Motor neuron (in vitro differentiated cells): Measurements from ENCODE around the gene RC3H1. TPM values are rescaled to one million over a fixed set of nuclear protein-coding genes. Genes with fewer than 3 reads are reported as not detected.
"Not testable (repeated sequence)": the region's sequence is repeated elsewhere in the genome, so short reads cannot be mapped to it uniquely, and the experiment has no call there.

Experiments used
- ATAC-seq, 8 experiments: fragments of 200-7000 bp; cut with Tn5 transposase; replicated peaks in 6 of 8; 2 replicates each; pipeline ENCODE4 v1.8.0; 2021; ENCODE audit warnings: mild to moderate bottlenecking in 8 of 8, moderate library complexity in 8 of 8
- H3K27ac ChIP-seq, 2 donors: fragments of 250-450 bp; sonication (Bioruptor Pico); 2 replicates each; pipeline ENCODE4 v1.9.0; 2021; ENCODE audit warnings: antibody characterized with exemption in 2 of 2, mild to moderate bottlenecking in 2 of 2, moderate library complexity in 1 of 2
- H3K4me1 ChIP-seq, 2 donors: fragments of 250-450 bp; sonication (Bioruptor Pico); replicated peaks in 1 of 2; 2 replicates each; pipeline ENCODE4 v1.6.1; 2021; ENCODE audit warnings: antibody characterized with exemption in 2 of 2, mild to moderate bottlenecking in 2 of 2, moderate library complexity in 1 of 2
- H3K4me3 ChIP-seq, 5 donors: fragments of 250-450 bp; sonication (Bioruptor Pico); 2 replicates each; pipeline ENCODE4 v1.9.0; 2021; ENCODE audit warnings: antibody characterized with exemption in 5 of 5, mild to moderate bottlenecking in 5 of 5, moderate library complexity in 4 of 5
- WGBS, 10 experiments: fragments of 450-650 bp; shearing (Covaris generic); methylation state at CpG; one replicate each; pipeline ENCODE4 v1.0.0; 2022; 5-methylcytosine and 5-hydroxymethylcytosine counted together
- in situ Hi-C, 9 experiments: fragments of 400-800 bp; cut with MboI; loops; one replicate each; pipeline ENCODE4 v1.15.0; 2021; ENCODE audit warnings: low sequenced_read_pairs in 9 of 9, low pct_unique_long_range_greater_than_20kb in 2 of 9; ENCODE audit not compliant: unreplicated experiment in 9 of 9
- total RNA-seq, 8 experiments: library from RNA; unstranded; fragments of 300-600 nt; gene quantifications; 2 replicates each; pipeline versions ENCODE4 v1.2.3 to v1.2.4, GENCODE V29; 2022

Gene RC3H1
- 10 to 100 TPM; 18.9 to 30.0 (median 25.0) TPM for total RNA-seq

- H3K4me3 ChIP-seq, result peak within 1 kb of the TSS; percentile 54 to 97 (median 74)
- H3K27ac ChIP-seq, result peak within 1 kb of the TSS; percentile 77 to 86
- peak; percentile 84 to 93 (median 90) for ATAC-seq
- peaks cover 22 to 38% of the 10 kb centered on the region in 2 donors for H3K4me1 ChIP-seq
- 1 to 34% (median 8%) methylated on average over 1 to 31 of the region's 78 CpGs; no CpG with 5 or more reads in 2 of the 10 experiments for WGBS, 10 experiments
- in situ Hi-C loops, result no loop called here
These were observed at the start of gene RC3H1 for GRCh38 chr1:174022080-174022975. Gene RC3H1 (minus strand): TSS chr1:174022357. CDS start chr1:173992985, 29,372 bp downstream.

GRCh38 chr1:174070614-174071013 lies 48.5 kb upstream of the RC3H1 start:
- Histone ChIP-seq H3K4me3 (no peak overlapping the region), H3K4me1 (no peaks in the 10 kb centered on the region), H3K27ac (no peak overlapping the region)
- no peak for ATAC-seq
- in situ Hi-C loops, result no loop called here
- 50 to 100% (median 96%) methylated on average over 1 of the region's 1 CpG; no CpG with 5 or more reads in 2 of the 10 experiments for WGBS, 10 experiments

- H3K27ac ChIP-seq, result no peak overlapping the region
- WGBS, 10 experiments, result 80 to 100% (median 94%) methylated on average over 1 of the region's 1 CpG; no CpG with 5 or more reads in 4 of the 10 experiments
- H3K4me3 ChIP-seq, result no peak overlapping the region
- in situ Hi-C loops, result no loop called here
- no peaks in the 10 kb centered on the region for H3K4me1 ChIP-seq
- ATAC-seq, result peak in 1 of 8 experiments; percentile 55
These were observed 45.8 kb upstream of the RC3H1 start for GRCh38 chr1:174068000-174068399.

GRCh38 chr1:174060090-174060489 lies 37.9 kb upstream of the RC3H1 start:
- Histone ChIP-seq H3K27ac (no peak overlapping the region), H3K4me1 (no peaks in the 10 kb centered on the region), H3K4me3 (no peak overlapping the region)
- no peak for ATAC-seq
- in situ Hi-C loops, result no loop called here
- WGBS, 10 experiments, result 67 to 100% (median 88%) methylated on average over 1 to 4 of the region's 4 CpGs; no CpG with 5 or more reads in 2 of the 10 experiments

GRCh38 chr1:174058624-174059023 lies 36.5 kb upstream of the RC3H1 start:
- ATAC-seq, result peak in 2 of 8 experiments; percentile 94 to 95
- whole genome bisulfite sequencing, 10 experiments, result 45 to 100% (median 87%) methylated on average over 1 to 4 of the region's 4 CpGs; no CpG with 5 or more reads in 2 of the 10 experiments
- in situ Hi-C loops, result no loop called here
- Histone ChIP-seq H3K27ac (no peak overlapping the region), H3K4me1 (no peaks in the 10 kb centered on the region), H3K4me3 (no peak overlapping the region)

- ATAC-seq, H3K4me3 ChIP-seq, in situ Hi-C loops, H3K4me1 ChIP-seq, H3K27ac ChIP-seq: not testable (repeated sequence)
- WGBS, 10 experiments, result 74 to 100% (median 92%) methylated on average over 1 to 8 of the region's 28 CpGs; no CpG with 5 or more reads in 1 of the 10 experiments
These were observed 34.5 kb upstream of the RC3H1 start for GRCh38 chr1:174056609-174057008.

GRCh38 chr1:174055797-174056196 lies 33.6 kb upstream of the RC3H1 start:
- ATAC-seq, in situ Hi-C loops, H3K4me3 ChIP-seq, H3K4me1 ChIP-seq, H3K27ac ChIP-seq: not testable (repeated sequence)
- WGBS, 10 experiments, result 85 to 100% (median 95%) methylated on average over 1 to 4 of the region's 5 CpGs; no CpG with 5 or more reads in 4 of the 10 experiments

- Histone ChIP-seq H3K27ac (no peak overlapping the region), H3K4me3 (no peak overlapping the region), H3K4me1 (no peaks in the 10 kb centered on the region)
- in situ Hi-C loops, result no loop called here
- no peak for ATAC-seq
These were observed 31.7 kb upstream of the RC3H1 start for GRCh38 chr1:174053826-174054225.

- Histone ChIP-seq H3K4me1 (no peaks in the 10 kb centered on the region), H3K4me3 (no peak overlapping the region), H3K27ac (no peak overlapping the region)
- in situ Hi-C loops, result no loop called here
- WGBS, 10 experiments, result 18 to 83% (median 65%) methylated on average over 2 to 3 of the region's 3 CpGs
- ATAC-seq, result no peak
These were observed 30.5 kb upstream of the RC3H1 start for GRCh38 chr1:174052621-174053020.

GRCh38 chr1:174051956-174052355 lies 29.8 kb upstream of the RC3H1 start:
- no peaks in the 10 kb centered on the region for H3K4me1 ChIP-seq
- WGBS, 10 experiments, result 4 to 83% (median 39%) methylated on average over 1 to 6 of the region's 6 CpGs
- ATAC-seq, result peak in 5 of 8 experiments; percentile 54 to 73 (median 67)
- H3K4me3 ChIP-seq, result no peak overlapping the region
- in situ Hi-C loops, result no loop called here
- no peak overlapping the region for H3K27ac ChIP-seq

- H3K27ac ChIP-seq, result no peak overlapping the region
- 80 to 100% (median 90%) methylated on average over 1 to 2 of the region's 2 CpGs; no CpG with 5 or more reads in 3 of the 10 experiments for WGBS, 10 experiments
- no peak overlapping the region for H3K4me3 ChIP-seq
- no peak for ATAC-seq
- no peaks in the 10 kb centered on the region for H3K4me1 ChIP-seq
- in situ Hi-C loops, result no loop called here
These were observed 27.4 kb upstream of the RC3H1 start for GRCh38 chr1:174049514-174049913.

- no peak for ATAC-seq
- in situ Hi-C loops, result no loop called here
- H3K4me1 ChIP-seq, result no peaks in the 10 kb centered on the region
- no peak overlapping the region for H3K4me3 ChIP-seq
- WGBS, 10 experiments, result 54 to 100% (median 81%) methylated on average over 1 to 4 of the region's 4 CpGs
- no peak overlapping the region for H3K27ac ChIP-seq
These were observed 22.5 kb upstream of the RC3H1 start for GRCh38 chr1:174044418-174045222.

- H3K4me1 ChIP-seq, in situ Hi-C loops, H3K27ac ChIP-seq, ATAC-seq, H3K4me3 ChIP-seq: not testable (repeated sequence)
- WGBS, 10 experiments, result 38 to 100% (median 71%) methylated on average over 1 to 5 of the region's 5 CpGs; no CpG with 5 or more reads in 1 of the 10 experiments
These were observed 20.4 kb upstream of the RC3H1 start for GRCh38 chr1:174042509-174042908.
